Fibroblast of the aortic adventitia (primary cell): ENCODE data around the gene PAQR6. TPM values are rescaled to one million over a fixed set of nuclear protein-coding genes. Genes with fewer than 3 reads are reported as not detected.

ENCODE experiments used
- DNase-seq: peaks from one replicate; pipeline ENCODE4 v3.0.0-alpha.2; 2010; ENCODE audit warnings: low read depth
- H3K4me3 ChIP-seq: 2 replicates; pipeline ENCODE4 v1.5.1; 2011; ENCODE audit warnings: low read depth, mild to moderate bottlenecking, control low read depth, low read length, moderate library complexity
- CTCF ChIP-seq: IDR thresholded peaks from 2 replicates; pipeline ENCODE4 v1.5.1; 2011; ENCODE audit warnings: mild to moderate bottlenecking, low read length, control low read depth, inconsistent platforms; ENCODE audit not compliant: insufficient read depth
- total RNA-seq: library from RNA; depleted of rRNA; stranded (reverse); fragments of >200 nt; gene quantifications from 2 replicates; pipeline ENCODE4 v1.2.3, GENCODE V29; 2012; ENCODE audit warnings: low replicate concordance

Gene PAQR6
- total RNA-seq, 1 donor: 0.63 TPM

- peak; percentile 58 for TF ChIP-seq CTCF
- H3K4me3 ChIP-seq: peak within 1 kb of the TSS; percentile 98
- DNase-seq: peak; percentile 100
Observed at GRCh38 chr1:156193488-156194299, 54.2 kb downstream of the PAQR6 start, which contains the start of gene SLC25A44. TSS of gene SLC25A44 (plus strand) at chr1:156194104. CDS start at chr1:156199848, 5,744 bp downstream.

Other genes with a start within 250 kb of the PAQR6 start
- gene SSR2, start 227.1 kb downstream of the PAQR6 start, total RNA-seq: 339 and 472 TPM in 2 replicates
- gene UBQLN4, start 194.3 kb downstream of the PAQR6 start, total RNA-seq: 8.5 and 22.0 TPM in 2 replicates
- 40.4 and 74.7 TPM in 2 replicates for gene LAMTOR2, start 193.3 kb downstream of the PAQR6 start, total RNA-seq
- not detected in 2 replicates for gene RAB25, start 186.9 kb downstream of the PAQR6 start, total RNA-seq
- 0.90 TPM in 2 replicates for gene MEX3A, start 165.6 kb downstream of the PAQR6 start, total RNA-seq
- gene LMNA, start 133.3 kb downstream of the PAQR6 start, total RNA-seq: 502 and 1,039 TPM in 2 replicates
- 1.4 and 3.2 TPM in 2 replicates for gene SEMA4A, start 94.5 kb downstream of the PAQR6 start, total RNA-seq
- gene SLC25A44, start 54.0 kb downstream of the PAQR6 start, total RNA-seq: 13.8 and 14.5 TPM in 2 replicates
- gene PMF1, start 35.0 kb downstream of the PAQR6 start, total RNA-seq: 42.6 and 44.6 TPM in 2 replicates
- gene BGLAP, start 5.9 kb downstream of the PAQR6 start, total RNA-seq: 0.18 TPM in 1 of 2 replicates, not detected in the other
- gene SMG5, start 34.8 kb upstream of the PAQR6 start, total RNA-seq: 29.9 and 43.3 TPM in 2 replicates
- gene TMEM79, start 36.3 kb upstream of the PAQR6 start, total RNA-seq: 1.4 and 2.1 TPM in 2 replicates
- 62.4 and 71.5 TPM in 2 replicates for gene GLMP, start 47.6 kb upstream of the PAQR6 start, total RNA-seq
- not detected in 2 replicates for gene VHLL, start 51.3 kb upstream of the PAQR6 start, total RNA-seq
- gene CCT3, start 90.2 kb upstream of the PAQR6 start, total RNA-seq: 96.6 and 284 TPM in 2 replicates
- gene TSACC, start 90.5 kb upstream of the PAQR6 start, total RNA-seq: not detected in 2 replicates
- gene RHBG, start 121.2 kb upstream of the PAQR6 start, total RNA-seq: not detected in 2 replicates